HUES6 (cell line): ENCODE results near the gene KAT6B.

Experiments used
- H3K27ac ChIP-seq: 2 replicates; pipeline ENCODE4 v1.7.0; 2013; ENCODE audit warnings: low read depth, mild to moderate bottlenecking, low read length, inconsistent platforms
- H3K27me3 ChIP-seq: 2 replicates; pipeline ENCODE4 v1.6.1; 2013; ENCODE audit warnings: low read length; ENCODE audit not compliant: control insufficient read depth, insufficient read depth
- H3K36me3 ChIP-seq: 2 replicates; pipeline ENCODE4 v1.6.1; 2013; ENCODE audit warnings: low read length; ENCODE audit not compliant: control insufficient read depth, insufficient read depth
- H3K4me1 ChIP-seq: 2 replicates; pipeline ENCODE4 v1.6.1; 2013; ENCODE audit warnings: low read length; ENCODE audit not compliant: control insufficient read depth, insufficient read depth
- H3K4me3 ChIP-seq: 2 replicates; pipeline ENCODE4 v1.5.1; 2013; ENCODE audit warnings: low read depth, low read length
- H3K9ac ChIP-seq: one replicate; pipeline ENCODE4 v1.6.1; 2013; ENCODE audit warnings: mild to moderate bottlenecking, low read length
- H3K9me3 ChIP-seq: 2 replicates; pipeline ENCODE4 v1.6.1; 2013; ENCODE audit warnings: low read depth, low read length; ENCODE audit not compliant: control insufficient read depth, insufficient read depth

Gene KAT6B

GRCh38 chr10:74976565-74976964 lies 150.2 kb downstream of the KAT6B start:
- Histone ChIP-seq H3K4me3 (no peak overlapping the region), H3K27me3 (no peaks in the 10 kb centered on the region), H3K27ac (no peak overlapping the region), H3K4me1 (no peaks in the 10 kb centered on the region), H3K9ac (no peak overlapping the region), H3K9me3 (no peaks in the 10 kb centered on the region), H3K36me3 (peaks cover 7% of the 10 kb centered on the region)

- Histone ChIP-seq H3K27ac (no peak overlapping the region), H3K9me3 (no peaks in the 10 kb centered on the region), H3K4me1 (no peaks in the 10 kb centered on the region), H3K36me3 (peaks cover 10% of the 10 kb centered on the region), H3K4me3 (no peak overlapping the region), H3K9ac (no peak overlapping the region), H3K27me3 (no peaks in the 10 kb centered on the region)
Observed at GRCh38 chr10:74977072-74977471, 150.7 kb downstream of the KAT6B start.

GRCh38 chr10:74977913-74978847 lies 151.8 kb downstream of the KAT6B start:
- no peak overlapping the region for H3K27ac ChIP-seq
- no peak overlapping the region for H3K4me3 ChIP-seq
- H3K9me3 ChIP-seq, result no peaks in the 10 kb centered on the region
- peaks cover 10% of the 10 kb centered on the region for H3K36me3 ChIP-seq
- H3K4me1 ChIP-seq, result no peaks in the 10 kb centered on the region
- H3K27me3 ChIP-seq, result no peaks in the 10 kb centered on the region
- H3K9ac ChIP-seq, result no peak overlapping the region

GRCh38 chr10:74981831-74982633 lies 155.6 kb downstream of the KAT6B start:
- Histone ChIP-seq H3K36me3 (peaks cover 7% of the 10 kb centered on the region; the same call in 1 of the 2 replicates), H3K4me3 (no peak overlapping the region), H3K27ac (no peak overlapping the region), H3K27me3 (no peaks in the 10 kb centered on the region), H3K9me3 (no peaks in the 10 kb centered on the region), H3K9ac (no peak overlapping the region), H3K4me1 (no peaks in the 10 kb centered on the region)

GRCh38 chr10:74982634-74982982 lies 156.2 kb downstream of the KAT6B start:
- Histone ChIP-seq H3K27ac (no peak overlapping the region), H3K9me3 (no peaks in the 10 kb centered on the region), H3K9ac (no peak overlapping the region), H3K27me3 (no peaks in the 10 kb centered on the region), H3K4me1 (no peaks in the 10 kb centered on the region), H3K36me3 (peaks cover 7% of the 10 kb centered on the region; the same call in 1 of the 2 replicates), H3K4me3 (no peak overlapping the region)

- Histone ChIP-seq H3K9ac (no peak overlapping the region), H3K4me3 (no peak overlapping the region), H3K27ac (no peak overlapping the region), H3K36me3 (peaks cover 7% of the 10 kb centered on the region; the same call in 1 of the 2 replicates), H3K27me3 (no peaks in the 10 kb centered on the region), H3K4me1 (no peaks in the 10 kb centered on the region), H3K9me3 (no peaks in the 10 kb centered on the region)
Observed at GRCh38 chr10:74983383-74983782, 157.0 kb downstream of the KAT6B start.

GRCh38 chr10:74987339-74988053 lies 161.1 kb downstream of the KAT6B start:
- H3K36me3 ChIP-seq, result peaks cover 4% of the 10 kb centered on the region; the same call in 1 of the 2 replicates
- no peaks in the 10 kb centered on the region for H3K4me1 ChIP-seq
- H3K27ac ChIP-seq, result no peak overlapping the region
- no peaks in the 10 kb centered on the region for H3K9me3 ChIP-seq
- no peak overlapping the region for H3K9ac ChIP-seq
- H3K4me3 ChIP-seq, result no peak overlapping the region
- no peaks in the 10 kb centered on the region for H3K27me3 ChIP-seq

GRCh38 chr10:74988054-74988775 lies 161.8 kb downstream of the KAT6B start:
- Histone ChIP-seq H3K4me1 (no peaks in the 10 kb centered on the region), H3K27me3 (no peaks in the 10 kb centered on the region), H3K4me3 (no peak overlapping the region), H3K36me3 (peaks cover 4% of the 10 kb centered on the region; the same call in 1 of the 2 replicates), H3K9ac (no peak overlapping the region), H3K27ac (no peak overlapping the region), H3K9me3 (no peaks in the 10 kb centered on the region)

GRCh38 chr10:74988832-74989561 lies 162.6 kb downstream of the KAT6B start:
- Histone ChIP-seq H3K27me3 (no peaks in the 10 kb centered on the region), H3K9me3 (no peaks in the 10 kb centered on the region), H3K4me3 (no peak overlapping the region), H3K36me3 (peaks cover 4% of the 10 kb centered on the region; the same call in 1 of the 2 replicates), H3K9ac (no peak overlapping the region), H3K27ac (no peak overlapping the region), H3K4me1 (no peaks in the 10 kb centered on the region)

- no peak overlapping the region for H3K4me3 ChIP-seq
- no peaks in the 10 kb centered on the region for H3K27me3 ChIP-seq
- H3K9ac ChIP-seq, result no peak overlapping the region
- peaks cover 10% of the 10 kb centered on the region; the same call in 1 of the 2 replicates for H3K36me3 ChIP-seq
- no peaks in the 10 kb centered on the region for H3K4me1 ChIP-seq
- no peak overlapping the region for H3K27ac ChIP-seq
- H3K9me3 ChIP-seq, result no peaks in the 10 kb centered on the region
Observed at GRCh38 chr10:74991435-74991834, 165.0 kb downstream of the KAT6B start.
